Immature natural killer cell (primary cell): Measurements from ENCODE around the gene KCTD4. TPM values are rescaled to one million over a fixed set of nuclear protein-coding genes. Genes with fewer than 3 reads are reported as not detected.

Experiments
- DNase-seq, 3 donors: peaks; one replicate each; pipeline ENCODE4 v3.0.0; 2022; ENCODE audit warnings: mixed read lengths in 1 of 3
- H3K27ac Mint-ChIP-seq, 6 donors: one replicate each; pipeline ENCODE4 v1.8.0; 2020; ENCODE audit warnings: mixed read lengths in 6 of 6, mild to moderate bottlenecking in 5 of 6, inconsistent platforms in 4 of 6, moderate library complexity in 3 of 6
- H3K27me3 Mint-ChIP-seq, 3 donors: one replicate each; pipeline ENCODE4 v1.8.0; 2020 to 2021; ENCODE audit warnings: low read depth in 3 of 3, mild to moderate bottlenecking in 3 of 3, mixed read lengths in 3 of 3, moderate library complexity in 3 of 3, inconsistent platforms in 1 of 3
- H3K36me3 Mint-ChIP-seq, 3 donors: one replicate each; pipeline ENCODE4 v1.8.0; 2020; ENCODE audit warnings: mixed read lengths in 3 of 3, inconsistent platforms in 2 of 3, mild to moderate bottlenecking in 2 of 3
- H3K4me1 Mint-ChIP-seq, 2 donors: one replicate each; pipeline ENCODE4 v1.8.0; 2020; ENCODE audit warnings: inconsistent platforms in 2 of 2, mild to moderate bottlenecking in 2 of 2, mixed read lengths in 2 of 2, moderate library complexity in 1 of 2
- H3K4me3 Mint-ChIP-seq, 5 donors: one replicate each; pipeline ENCODE4 v1.8.0; 2020; ENCODE audit warnings: mild to moderate bottlenecking in 5 of 5, mixed read lengths in 5 of 5, inconsistent platforms in 3 of 5, moderate library complexity in 3 of 5
- H3K9me3 Mint-ChIP-seq, 6 donors: one replicate each; pipeline ENCODE4 v1.8.0; 2020; ENCODE audit warnings: mild to moderate bottlenecking in 6 of 6, mixed read lengths in 6 of 6, inconsistent platforms in 4 of 6, moderate library complexity in 3 of 6
- polyA plus RNA-seq, 3 donors: library from polyadenylated mRNA; unstranded; fragments of 300-500 nt; fragmentation: Illumina TruSeq; gene quantifications; one replicate each; pipeline ENCODE4 v1.2.3, GENCODE V29; 2021

Gene KCTD4
- polyA plus RNA-seq, 3 donors from 2014 or later = 0.20 TPM; not detected in 2

GRCh38 chr13:45180713-45181601, 19.9 kb downstream of the KCTD4 start:
- H3K36me3 Mint-ChIP-seq = peaks cover 0 to 5% (median 4%) of the 10 kb centered on the region in 3 donors
- DNase-seq = no peak
- peaks cover 34 to 66% of the 10 kb centered on the region in 2 donors for H3K4me1 Mint-ChIP-seq
- peak overlapping the region in 2 of 6 donors; percentile 13 to 54 for H3K27ac Mint-ChIP-seq
- H3K9me3 Mint-ChIP-seq = no peaks in the 10 kb centered on the region
- no peaks in the 10 kb centered on the region for H3K27me3 Mint-ChIP-seq
- no peak overlapping the region for H3K4me3 Mint-ChIP-seq

GRCh38 chr13:45180303-45180702, 20.5 kb downstream of the KCTD4 start:
- no peak for DNase-seq
- Mint-ChIP-seq H3K27ac (no peak overlapping the region), H3K4me1 (peaks cover 34 to 61% of the 10 kb centered on the region in 2 donors), H3K9me3 (no peaks in the 10 kb centered on the region), H3K4me3 (no peak overlapping the region), H3K36me3 (peaks cover 0 to 5% (median 4%) of the 10 kb centered on the region in 3 donors), H3K27me3 (peaks cover 0 to 1% (median 0%) of the 10 kb centered on the region in 3 donors)

GRCh38 chr13:45179428-45179827, 21.4 kb downstream of the KCTD4 start:
- DNase-seq = no peak
- H3K4me1 Mint-ChIP-seq = peaks cover 25 to 58% of the 10 kb centered on the region in 2 donors
- peaks cover 0 to 1% (median 0%) of the 10 kb centered on the region in 3 donors for H3K27me3 Mint-ChIP-seq
- no peaks in the 10 kb centered on the region for H3K9me3 Mint-ChIP-seq
- no peak overlapping the region for H3K27ac Mint-ChIP-seq
- peaks cover 0 to 11% (median 11%) of the 10 kb centered on the region in 3 donors for H3K36me3 Mint-ChIP-seq
- H3K4me3 Mint-ChIP-seq = no peak overlapping the region

GRCh38 chr13:45178349-45179162, 22.3 kb downstream of the KCTD4 start:
- H3K27me3 Mint-ChIP-seq = peaks cover 0 to 1% (median 0%) of the 10 kb centered on the region in 3 donors
- no peak overlapping the region for H3K27ac Mint-ChIP-seq
- no peak overlapping the region for H3K4me3 Mint-ChIP-seq
- H3K9me3 Mint-ChIP-seq = no peaks in the 10 kb centered on the region
- DNase-seq = no peak
- H3K4me1 Mint-ChIP-seq = peaks cover 24 to 52% of the 10 kb centered on the region in 2 donors
- H3K36me3 Mint-ChIP-seq = peaks cover 0 to 11% (median 9%) of the 10 kb centered on the region in 3 donors

GRCh38 chr13:45174478-45174877, 26.4 kb downstream of the KCTD4 start:
- H3K9me3 Mint-ChIP-seq = no peaks in the 10 kb centered on the region

GRCh38 chr13:45168555-45168930, 32.3 kb downstream of the KCTD4 start:
- H3K27me3 Mint-ChIP-seq = peaks cover 0 to 2% (median 0%) of the 10 kb centered on the region in 3 donors
- no peak for DNase-seq
- no peak overlapping the region for H3K4me3 Mint-ChIP-seq
- peaks cover 3 to 21% of the 10 kb centered on the region in 2 donors for H3K4me1 Mint-ChIP-seq
- H3K27ac Mint-ChIP-seq = no peak overlapping the region
- peaks cover 10 to 13% (median 12%) of the 10 kb centered on the region in 3 donors for H3K36me3 Mint-ChIP-seq
- H3K9me3 Mint-ChIP-seq = no peaks in the 10 kb centered on the region

More at GRCh38 chr13:45174478-45174877, 26.4 kb downstream of the KCTD4 start:
- H3K27ac Mint-ChIP-seq = no peak overlapping the region
- peaks cover 6 to 21% (median 20%) of the 10 kb centered on the region in 3 donors for H3K36me3 Mint-ChIP-seq
- H3K4me1 Mint-ChIP-seq = peaks cover 22 to 60% of the 10 kb centered on the region in 2 donors
- H3K27me3 Mint-ChIP-seq = peaks cover 0 to 3% (median 0%) of the 10 kb centered on the region in 3 donors
- DNase-seq = no peak
- H3K4me3 Mint-ChIP-seq = no peak overlapping the region

GRCh38 chr13:45167611-45168554, 33.0 kb downstream of the KCTD4 start:
- peak overlapping the region in 1 of 6 donors; percentile 7 for H3K27ac Mint-ChIP-seq
- no peaks in the 10 kb centered on the region for H3K9me3 Mint-ChIP-seq
- peaks cover 8 to 10% (median 9%) of the 10 kb centered on the region in 3 donors for H3K36me3 Mint-ChIP-seq
- DNase-seq = no peak
- H3K27me3 Mint-ChIP-seq = peaks cover 0 to 2% (median 0%) of the 10 kb centered on the region in 3 donors
- H3K4me3 Mint-ChIP-seq = no peak overlapping the region
- H3K4me1 Mint-ChIP-seq = peaks cover 0 to 14% of the 10 kb centered on the region in 2 donors

- peaks cover 0 to 2% (median 0%) of the 10 kb centered on the region in 3 donors for H3K27me3 Mint-ChIP-seq
- H3K4me3 Mint-ChIP-seq = no peak overlapping the region
- no peaks in the 10 kb centered on the region for H3K9me3 Mint-ChIP-seq
- no peak overlapping the region for H3K27ac Mint-ChIP-seq
- peaks cover 0 to 9% of the 10 kb centered on the region in 2 donors for H3K4me1 Mint-ChIP-seq
- peaks cover 3 to 11% (median 5%) of the 10 kb centered on the region in 3 donors for H3K36me3 Mint-ChIP-seq
- DNase-seq = no peak
These were observed 34.0 kb downstream of the KCTD4 start for GRCh38 chr13:45166858-45167257.

- H3K27me3 Mint-ChIP-seq = no peaks in the 10 kb centered on the region
- no peaks in the 10 kb centered on the region for H3K9me3 Mint-ChIP-seq
- H3K4me3 Mint-ChIP-seq = no peak overlapping the region
- DNase-seq = no peak
- H3K36me3 Mint-ChIP-seq = peaks cover 10 to 22% (median 10%) of the 10 kb centered on the region in 3 donors
- H3K27ac Mint-ChIP-seq = no peak overlapping the region
- no peaks in the 10 kb centered on the region for H3K4me1 Mint-ChIP-seq
These were observed 38.0 kb downstream of the KCTD4 start for GRCh38 chr13:45162821-45163220.

- H3K27ac Mint-ChIP-seq = no peak overlapping the region
- peaks cover 11 to 24% (median 12%) of the 10 kb centered on the region in 3 donors for H3K36me3 Mint-ChIP-seq
- H3K9me3 Mint-ChIP-seq = no peaks in the 10 kb centered on the region
- H3K27me3 Mint-ChIP-seq = no peaks in the 10 kb centered on the region
- DNase-seq = no peak
- H3K4me1 Mint-ChIP-seq = no peaks in the 10 kb centered on the region
- no peak overlapping the region for H3K4me3 Mint-ChIP-seq
These were observed 38.7 kb downstream of the KCTD4 start for GRCh38 chr13:45162194-45162593.

GRCh38 chr13:45156565-45157361, 44.1 kb downstream of the KCTD4 start:
- peaks cover 18 to 44% (median 23%) of the 10 kb centered on the region in 3 donors for H3K36me3 Mint-ChIP-seq
- H3K27ac Mint-ChIP-seq = no peak overlapping the region
- DNase-seq = no peak
- H3K4me1 Mint-ChIP-seq = no peaks in the 10 kb centered on the region
- H3K4me3 Mint-ChIP-seq = no peak overlapping the region
- H3K9me3 Mint-ChIP-seq = no peaks in the 10 kb centered on the region
- peaks cover 0 to 2% (median 0%) of the 10 kb centered on the region in 3 donors for H3K27me3 Mint-ChIP-seq

- Mint-ChIP-seq H3K36me3 (peaks cover 4 to 14% (median 5%) of the 10 kb centered on the region in 3 donors), H3K27me3 (no peaks in the 10 kb centered on the region), H3K4me3 (no peak overlapping the region), H3K27ac (no peak overlapping the region), H3K9me3 (no peaks in the 10 kb centered on the region), H3K4me1 (peaks cover 7 to 30% of the 10 kb centered on the region in 2 donors)
- no peak for DNase-seq
These were observed 50.9 kb downstream of the KCTD4 start for GRCh38 chr13:45149964-45150363.
